ENCODE results near the gene LHX5. TPM values are rescaled to one million over a fixed set of nuclear protein-coding genes. Genes with fewer than 3 reads are reported as not detected.

LHX5 gene
- total RNA-seq, 1 experiment from 2014 or later, result 1.9 TPM

- Histone ChIP-seq H4K8ac (replicated peaks; ENCODE audit: insufficient read length, low read depth, low read length) (no peak overlapping the region), H2AK5ac (ENCODE audit: insufficient read length, low read length) (no peak overlapping the region), H4K91ac (ENCODE audit: insufficient read length, low read depth, low read length) (no peak overlapping the region), H3K9ac (ENCODE audit: extremely low read depth, insufficient read length, low read length) (no peak overlapping the region), H2BK20ac (ENCODE audit: low read depth, low read length, poor library complexity, severe bottlenecking) (no peak overlapping the region), H3K27me3 (ENCODE audit: insufficient read depth, low read length) (no peaks in the 10 kb centered on the region), H3K79me1 (ENCODE audit: insufficient read depth, low read depth, low read length, poor library complexity, severe bottlenecking) (no peaks in the 10 kb centered on the region), H3K18ac (ENCODE audit: insufficient read length, low read depth, low read length) (no peak overlapping the region), H2BK5ac (ENCODE audit: insufficient read length, low read length) (no peak overlapping the region), H3K23me2 (ENCODE audit: insufficient read length, low read depth, low read length, poor library complexity, severe bottlenecking) (no peaks in the 10 kb centered on the region), H3K4me2 (ENCODE audit: insufficient read depth, insufficient read length, low read length) (no peak overlapping the region), H3K4me1 (ENCODE audit: insufficient read depth, low read length) (no peaks in the 10 kb centered on the region), H4K5ac (ENCODE audit: insufficient read length, low read depth, low read length) (no peak overlapping the region), H3K14ac (ENCODE audit: insufficient read depth, low read length) (no peak overlapping the region), H4K20me1 (ENCODE audit: control insufficient read depth, insufficient read depth, insufficient read length) (no peaks in the 10 kb centered on the region), H2BK120ac (ENCODE audit: low read depth, low read length, poor library complexity, severe bottlenecking) (no peak overlapping the region), H2BK12ac (ENCODE audit: insufficient read length, low read depth, low read length) (no peak overlapping the region), H3K23ac (ENCODE audit: insufficient read length, low read depth, low read length) (no peak overlapping the region), H2AFZ (ENCODE audit: low read length) (no peak overlapping the region), H3K56ac (ENCODE audit: insufficient read length, low read depth, low read length) (no peak overlapping the region), H3K27ac (ENCODE audit: insufficient read length, low read depth, low read length) (no peak overlapping the region), H2BK15ac (ENCODE audit: low read depth, low read length) (no peak overlapping the region), H3K4ac (ENCODE audit: low read depth, low read length) (no peak overlapping the region), H3T11ph (ENCODE audit: low read length) (no peak overlapping the region), H3K79me2 (ENCODE audit: insufficient read depth, low read length) (no peaks in the 10 kb centered on the region), H3K9me3 (ENCODE audit: control insufficient read depth, low read depth, low read length) (no peaks in the 10 kb centered on the region)
- Mint-ChIP-seq H3K27ac (no peak overlapping the region; a peak in 1 of 7 replicates), H3K4me3 (no peak overlapping the region), H3K36me3 (ENCODE audit: insufficient read depth in 1 of 3, low read depth in 3 of 3) (no peaks in the 10 kb centered on the region), H3K4me1 (peaks cover 17 to 33% of the 10 kb centered on the region in 2 experiments), H3K27me3 (ENCODE audit: low read depth) (peaks cover 3% of the 10 kb centered on the region; the same call in 1 of the 2 replicates), H3K9me3 (no peaks in the 10 kb centered on the region)
- TF ChIP-seq, protein P1, sequence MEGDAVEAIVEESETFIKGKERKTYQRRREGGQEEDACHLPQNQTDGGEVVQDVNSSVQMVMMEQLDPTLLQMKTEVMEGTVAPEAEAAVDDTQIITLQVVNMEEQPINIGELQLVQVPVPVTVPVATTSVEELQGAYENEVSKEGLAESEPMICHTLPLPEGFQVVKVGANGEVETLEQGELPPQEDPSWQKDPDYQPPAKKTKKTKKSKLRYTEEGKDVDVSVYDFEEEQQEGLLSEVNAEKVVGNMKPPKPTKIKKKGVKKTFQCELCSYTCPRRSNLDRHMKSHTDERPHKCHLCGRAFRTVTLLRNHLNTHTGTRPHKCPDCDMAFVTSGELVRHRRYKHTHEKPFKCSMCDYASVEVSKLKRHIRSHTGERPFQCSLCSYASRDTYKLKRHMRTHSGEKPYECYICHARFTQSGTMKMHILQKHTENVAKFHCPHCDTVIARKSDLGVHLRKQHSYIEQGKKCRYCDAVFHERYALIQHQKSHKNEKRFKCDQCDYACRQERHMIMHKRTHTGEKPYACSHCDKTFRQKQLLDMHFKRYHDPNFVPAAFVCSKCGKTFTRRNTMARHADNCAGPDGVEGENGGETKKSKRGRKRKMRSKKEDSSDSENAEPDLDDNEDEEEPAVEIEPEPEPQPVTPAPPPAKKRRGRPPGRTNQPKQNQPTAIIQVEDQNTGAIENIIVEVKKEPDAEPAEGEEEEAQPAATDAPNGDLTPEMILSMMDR (conservative IDR thresholded peaks at IDR 0.05), result no peak
- no peak for DNase-seq
- WGBS (ENCODE audit: extremely low coverage, insufficient read length, low lambda C conversion rate), result no CpG with 5 or more reads among the region's 6 CpGs
Observed at GRCh38 chr12:113422886-113423669, 48.6 kb downstream of the LHX5 start.
